Keratinocyte (primary cell): Measurements from ENCODE around the gene XIRP2. TPM values are rescaled to one million over a fixed set of nuclear protein-coding genes. Genes with fewer than 3 reads are reported as not detected.

Experiments
- DNase-seq: peaks from one replicate; pipeline ENCODE4 v3.0.0-alpha.2; 2011; ENCODE audit warnings: low read depth, missing footprints, low spot score
- FAIRE-seq: peaks from 2 replicates; lab custom pipeline; 2011; peaks lifted over from hg19 to GRCh38; lab: Jason Lieb, UNC
- H2AFZ ChIP-seq: 2 replicates; pipeline ENCODE4 v1.6.0; 2012; ENCODE audit warnings: low read length, control low read depth, inconsistent platforms; ENCODE audit not compliant: control insufficient read depth
- H3K27ac ChIP-seq: 2 replicates; pipeline ENCODE4 v1.5.1; 2011; ENCODE audit warnings: low read length; ENCODE audit not compliant: control insufficient read depth, insufficient read depth
- H3K27me3 ChIP-seq: 3 replicates; pipeline ENCODE4 v1.6.0; 2011; ENCODE audit warnings: low read length; ENCODE audit not compliant: control insufficient read depth, insufficient read depth; ENCODE audit errors: extremely low read depth
- H3K36me3 ChIP-seq, 2 experiments: 2 replicates in 1 of 2; 3 replicates in 1 of 2; pipeline ENCODE4 v1.5.1; 2011; ENCODE audit warnings: low read length in 2 of 2, mild to moderate bottlenecking in 1 of 2; ENCODE audit not compliant: control insufficient read depth in 2 of 2, insufficient read depth in 2 of 2; ENCODE audit errors: extremely low read depth in 1 of 2
- H3K4me1 ChIP-seq: 3 replicates; pipeline ENCODE4 v1.5.1; 2011; ENCODE audit warnings: low read length; ENCODE audit not compliant: control insufficient read depth, insufficient read depth; ENCODE audit errors: extremely low read depth
- H3K4me2 ChIP-seq: 3 replicates; pipeline ENCODE4 v1.6.0; 2011; ENCODE audit warnings: low read depth, low read length; ENCODE audit not compliant: control insufficient read depth, insufficient read depth; ENCODE audit errors: extremely low read depth
- H3K4me3 ChIP-seq, 3 experiments: fragments of 200-600 bp in 1 of 3; sonication (generic) in 1 of 3; 2 replicates in 2 of 3; 3 replicates in 1 of 3; pipeline ENCODE4 v1.5.1; 2011 to 2016; ENCODE audit warnings: low read length in 3 of 3, mild to moderate bottlenecking in 3 of 3, control low read depth in 2 of 3, inconsistent platforms in 1 of 3, low read depth in 1 of 3, mixed read lengths in 1 of 3, mixed run types in 1 of 3, moderate library complexity in 1 of 3; ENCODE audit not compliant: control insufficient read depth in 2 of 3, insufficient read depth in 2 of 3; ENCODE audit errors: extremely low read depth in 1 of 3
- H3K79me2 ChIP-seq: 2 replicates; pipeline ENCODE4 v1.6.0; 2012; ENCODE audit warnings: low read length; ENCODE audit not compliant: control insufficient read depth, insufficient read depth
- H3K9ac ChIP-seq: 3 replicates; pipeline ENCODE4 v1.6.0; 2011; ENCODE audit warnings: low read length; ENCODE audit not compliant: control insufficient read depth, insufficient read depth; ENCODE audit errors: extremely low read depth
- H3K9me1 ChIP-seq: 3 replicates; pipeline ENCODE4 v1.6.0; 2011; ENCODE audit warnings: low read length; ENCODE audit not compliant: control insufficient read depth, insufficient read depth; ENCODE audit errors: extremely low read depth
- H3K9me3 ChIP-seq: 2 replicates; pipeline ENCODE4 v1.5.1; 2012; ENCODE audit warnings: low read depth, low read length; ENCODE audit not compliant: control insufficient read depth
- H4K20me1 ChIP-seq: 3 replicates; pipeline ENCODE4 v1.6.0; 2011; ENCODE audit warnings: low read length; ENCODE audit not compliant: control insufficient read depth, insufficient read depth; ENCODE audit errors: extremely low read depth
- CTCF ChIP-seq, 3 experiments: IDR thresholded peaks in 1 of 3; conservative IDR thresholded peaks in 1 of 3; optimal IDR thresholded peaks in 1 of 3; 2 replicates in 2 of 3; 3 replicates in 1 of 3; pipeline versions ENCODE3 to v1.5.1; 2011; ENCODE audit warnings: low read length in 3 of 3, mild to moderate bottlenecking in 3 of 3, moderate library complexity in 2 of 3, control low read depth in 1 of 3, inconsistent platforms in 1 of 3; ENCODE audit not compliant: insufficient read depth in 2 of 3; ENCODE audit errors: extremely low read depth in 1 of 3
- EZH2 ChIP-seq: IDR thresholded peaks from one replicate; pipeline ENCODE4 v1.6.1; 2012; ENCODE audit warnings: inconsistent platforms, mild to moderate bottlenecking, low read length, moderate library complexity
- dilution Hi-C: fragments of 300-500 bp; cut with MboI; formaldehyde crosslinking; loops from one replicate; pipeline ENCODE4 v1.7.0; 2020; ENCODE audit warnings: low sequenced_read_pairs; ENCODE audit not compliant: extremely low pct_ligation_motif_present
- polyA plus RNA-seq, 5 experiments: library from polyadenylated mRNA; depleted of rRNA in 3 of 5; stranded (reverse) in 3 of 5; stranded (forward) in 1 of 5; unstranded in 1 of 5; fragments of >200 nt; gene quantifications; 1 replicate in 1 of 5; 2 replicates in 3 of 5; 3 replicates in 1 of 5; pipeline versions ENCODE4 v1.2.1 to v1.2.3, GENCODE V29; 2011 to 2012; ENCODE audit warnings: missing spikeins in 2 of 5, low read depth in 1 of 5, low replicate concordance in 1 of 5

Gene XIRP2
- polyA plus RNA-seq, 1 donor (not counting 4 experiments of a cell fraction or from before 2014, with no cell fraction given) = 0.01 TPM

- Histone ChIP-seq H3K4me3 (no peak overlapping the region), H3K4me2 (no peak overlapping the region), H3K9me1 (no peaks in the 10 kb centered on the region), H3K4me1 (no peaks in the 10 kb centered on the region), H2AFZ (no peak overlapping the region), H4K20me1 (no peaks in the 10 kb centered on the region), H3K36me3 (no peaks in the 10 kb centered on the region), H3K9me3 (no peaks in the 10 kb centered on the region), H3K27ac (no peak overlapping the region), H3K79me2 (no peaks in the 10 kb centered on the region), H3K27me3 (no peaks in the 10 kb centered on the region), H3K9ac (no peak overlapping the region)
- FAIRE-seq (no peak), DNase-seq (no peak)
- dilution Hi-C loops = no loop called here
- no peak for TF ChIP-seq CTCF (optimal IDR thresholded peaks at IDR 0.05 in 1 of 3, IDR thresholded peaks at IDR 0.05 in 1 of 3, conservative IDR thresholded peaks at IDR 0.05 in 1 of 3; ENCODE audit: extremely low read depth in 1 of 3, insufficient read depth in 2 of 3, low read length in 3 of 3)
- no peak for TF ChIP-seq EZH2
Observed at GRCh38 chr2:166934817-166935216, 46.5 kb downstream of the XIRP2 start.

GRCh38 chr2:166942377-166942776, 54.1 kb downstream of the XIRP2 start:
- no peaks in the 10 kb centered on the region for H3K79me2 ChIP-seq
- FAIRE-seq = no peak
- TF ChIP-seq CTCF (optimal IDR thresholded peaks at IDR 0.05 in 1 of 3, IDR thresholded peaks at IDR 0.05 in 1 of 3, conservative IDR thresholded peaks at IDR 0.05 in 1 of 3; ENCODE audit: extremely low read depth in 1 of 3, insufficient read depth in 2 of 3, low read length in 3 of 3) (no peak), EZH2 (no peak)
- no peaks in the 10 kb centered on the region for H3K4me1 ChIP-seq
- H3K4me2 ChIP-seq = no peak overlapping the region
- H3K27ac ChIP-seq = no peak overlapping the region
- no peaks in the 10 kb centered on the region for H3K9me1 ChIP-seq
- H2AFZ ChIP-seq = no peak overlapping the region
- H3K9me3 ChIP-seq = no peaks in the 10 kb centered on the region
- no peaks in the 10 kb centered on the region for H3K36me3 ChIP-seq
- no peak overlapping the region for H3K9ac ChIP-seq
- no peaks in the 10 kb centered on the region for H3K27me3 ChIP-seq
- no peaks in the 10 kb centered on the region for H4K20me1 ChIP-seq
- no peak for DNase-seq
- H3K4me3 ChIP-seq = no peak overlapping the region
- dilution Hi-C loops = no loop called here
